Natural killer cell (primary cell): ENCODE data around the gene INSYN2A. TPM values are rescaled to one million over a fixed set of nuclear protein-coding genes. Genes with fewer than 3 reads are reported as not detected.

ENCODE experiments used
- ATAC-seq, 3 donors: fragments of 150-1000 bp in 2 of 3; fragments of 200-7000 bp in 1 of 3; cut with Tn5 transposase; 1 replicate in 1 of 3; 2 replicates in 2 of 3; pipeline ENCODE4 v1.10.0; 2021; ENCODE audit warnings: mild to moderate bottlenecking in 2 of 3, moderate library complexity in 2 of 3
- DNase-seq, 2 donors: peaks; one replicate each; pipeline versions ENCODE4 v3.0.0 to v3.0.0-alpha.2; 2013 to 2021; ENCODE audit warnings: mixed read lengths in 1 of 2
- H3K27ac ChIP-seq: one replicate; pipeline ENCODE4 v1.5.1; 2013; ENCODE audit warnings: mild to moderate bottlenecking, low read length
- H3K27me3 ChIP-seq: one replicate; pipeline ENCODE4 v1.6.1; 2013; ENCODE audit warnings: low read length; ENCODE audit not compliant: control insufficient read depth, insufficient read depth
- H3K36me3 ChIP-seq: one replicate; pipeline ENCODE4 v1.6.1; 2013; ENCODE audit warnings: low read length; ENCODE audit not compliant: control insufficient read depth, insufficient read depth
- H3K4me1 ChIP-seq: one replicate; pipeline ENCODE4 v1.6.1; 2013; ENCODE audit warnings: low read length; ENCODE audit not compliant: control insufficient read depth, insufficient read depth
- H3K4me3 ChIP-seq: one replicate; pipeline ENCODE4 v1.5.1; 2013; ENCODE audit warnings: low read length
- H3K9me3 ChIP-seq: one replicate; pipeline ENCODE4 v1.6.1; 2013; ENCODE audit warnings: low read length; ENCODE audit not compliant: control insufficient read depth, insufficient read depth
- H3K27ac Mint-ChIP-seq, 2 donors: one replicate each; pipeline ENCODE4 v1.8.0; 2022; ENCODE audit warnings: mild to moderate bottlenecking in 2 of 2, mixed read lengths in 2 of 2, moderate library complexity in 1 of 2
- H3K27me3 Mint-ChIP-seq, 2 donors: one replicate each; pipeline ENCODE4 v1.8.0; 2022; ENCODE audit warnings: low read depth in 2 of 2, mixed read lengths in 2 of 2
- H3K36me3 Mint-ChIP-seq: one replicate; pipeline ENCODE4 v1.8.0; 2022; ENCODE audit warnings: mixed read lengths
- H3K4me1 Mint-ChIP-seq, 2 donors: one replicate each; pipeline ENCODE4 v1.8.0; 2022; ENCODE audit warnings: mixed read lengths in 2 of 2
- H3K4me3 Mint-ChIP-seq: one replicate; pipeline ENCODE4 v1.8.0; 2022; ENCODE audit warnings: mild to moderate bottlenecking, moderate library complexity, mixed read lengths
- H3K9me3 Mint-ChIP-seq, 2 donors: one replicate each; pipeline ENCODE4 v1.8.0; 2022; ENCODE audit warnings: mixed read lengths in 2 of 2
- CTCF ChIP-seq: fragments of 200-600 bp; IDR thresholded peaks from one replicate; pipeline ENCODE4 v1.8.0; 2022; ENCODE audit warnings: antibody characterized with exemption
- WGBS: methylation state at CpG from one replicate; pipeline ENCODE4 v1.1.7; 2013; ENCODE audit warnings: missing lambda C conversion rate; ENCODE audit not compliant: insufficient coverage; 5-methylcytosine and 5-hydroxymethylcytosine counted together
- intact Hi-C: fragments of 100-400 bp; cut with micrococcal nuclease; formaldehyde crosslinking; loops from one replicate; pipeline ENCODE4 v1.14.2; 2022
- total RNA-seq, 4 donors: library from RNA; stranded (reverse); fragments of 120-200 nt in 1 of 4; gene quantifications; one replicate each; pipeline versions ENCODE4 v1.2.3 to v1.2.4, GENCODE V29; 2013 to 2022

INSYN2A gene
- total RNA-seq: not detected
- not detected for total RNA-seq (2013)

- H3K4me3 Mint-ChIP-seq: peak within 1 kb of the TSS; percentile 31
- no peaks in the 10 kb centered on the region for H3K9me3 ChIP-seq
- 6% methylated on average over 78 of the region's 81 CpGs for WGBS
Measured at GRCh38 chr10:127196282-127197153, at the start of gene INSYN2A. Gene INSYN2A (minus strand): TSS chr10:127196591. CDS start chr10:127176395, 20,196 bp downstream.

GRCh38 chr10:127245456-127245855, 49.1 kb upstream of the INSYN2A start:
- no peak overlapping the region for H3K4me3 ChIP-seq
- no peak overlapping the region for H3K27ac ChIP-seq
- ATAC-seq: no peak
- no peaks in the 10 kb centered on the region for H3K9me3 ChIP-seq
- DNase-seq: no peak
- H3K27me3 ChIP-seq: no peaks in the 10 kb centered on the region
- TF ChIP-seq CTCF: no peak
- 85% methylated on average over 10 of the region's 10 CpGs for WGBS
- H3K27me3 Mint-ChIP-seq: peaks cover 4 to 6% of the 10 kb centered on the region in 2 donors
- peaks cover 2% of the 10 kb centered on the region for H3K4me1 ChIP-seq
- H3K4me3 Mint-ChIP-seq: no peak overlapping the region
- H3K9me3 Mint-ChIP-seq: no peaks in the 10 kb centered on the region
- intact Hi-C loops: no loop called here
- H3K4me1 Mint-ChIP-seq: peaks cover 29 to 42% of the 10 kb centered on the region in 2 donors
- no peak overlapping the region for H3K27ac Mint-ChIP-seq
- no peaks in the 10 kb centered on the region for H3K36me3 ChIP-seq
- no peaks in the 10 kb centered on the region for H3K36me3 Mint-ChIP-seq

More at GRCh38 chr10:127196282-127197153, at the start of gene INSYN2A:
- Histone ChIP-seq H3K36me3 (no peaks in the 10 kb centered on the region), H3K4me1 (no peaks in the 10 kb centered on the region), H3K27ac (no peak within 1 kb of the TSS), H3K4me3 (no peak within 1 kb of the TSS), H3K27me3 (no peaks in the 10 kb centered on the region)
- ATAC-seq (no peak), DNase-seq (no peak)
- Mint-ChIP-seq H3K27ac (no peak within 1 kb of the TSS), H3K36me3 (no peaks in the 10 kb centered on the region), H3K4me1 (no peaks in the 10 kb centered on the region), H3K9me3 (no peaks in the 10 kb centered on the region), H3K27me3 (peaks cover 44 to 69% of the 10 kb centered on the region in 2 donors)
- no peak for TF ChIP-seq CTCF
- intact Hi-C loops: no loop called here

GRCh38 chr10:127243490-127244272, 47.3 kb upstream of the INSYN2A start:
- H3K4me1 Mint-ChIP-seq: peaks cover 21 to 32% of the 10 kb centered on the region in 2 donors
- Histone ChIP-seq H3K4me1 (no peaks in the 10 kb centered on the region), H3K36me3 (no peaks in the 10 kb centered on the region), H3K27me3 (no peaks in the 10 kb centered on the region), H3K4me3 (no peak overlapping the region), H3K9me3 (no peaks in the 10 kb centered on the region), H3K27ac (no peak overlapping the region)
- peak; percentile 55 to 59 for DNase-seq
- intact Hi-C loops: loop anchor here (1.0 to 5.0 kb wide), 3 partner anchors 103 to 609 kb away; no protein-coding TSS in a partner anchor
- peak; percentile 81 to 93 (median 85) for ATAC-seq
- WGBS: 51% methylated on average over 3 of the region's 4 CpGs
- peak; percentile 76 for TF ChIP-seq CTCF
- H3K4me3 Mint-ChIP-seq: no peak overlapping the region
- peaks cover 4 to 6% of the 10 kb centered on the region in 2 donors for H3K27me3 Mint-ChIP-seq
- peak overlapping the region in 1 of 2 donors; percentile 21 for H3K27ac Mint-ChIP-seq
- H3K36me3 Mint-ChIP-seq: no peaks in the 10 kb centered on the region
- H3K9me3 Mint-ChIP-seq: no peaks in the 10 kb centered on the region
